Stimulated activated CD8-positive, alpha-beta memory T cell treated with anti-CD3 and anti-CD28 coated beads, Interleukin-15, amount 100 ng/mL, for 48 hours (primary cell): Measurements from ENCODE around the gene DRC1.
"Not testable (repeated sequence)": the region's sequence is repeated elsewhere in the genome, so short reads cannot be mapped to it uniquely, and the experiment has no call there.

Experiments
- DNase-seq, 2 donors: peaks; one replicate each; pipeline ENCODE4 v3.0.0-alpha.2; 2020; ENCODE audit warnings: low read depth in 2 of 2

Gene DRC1

GRCh38 chr2:26401739-26402541 is at the start of gene DRC1:
DRC1 (plus strand) TSS chr2:26401920; CDS start chr2:26401990, 70 bp downstream.
- peak; percentile 16 to 32 for DNase-seq

- no peak for DNase-seq
Measured at GRCh38 chr2:26352892-26353291, 48.8 kb upstream of the DRC1 start.

DNA sequence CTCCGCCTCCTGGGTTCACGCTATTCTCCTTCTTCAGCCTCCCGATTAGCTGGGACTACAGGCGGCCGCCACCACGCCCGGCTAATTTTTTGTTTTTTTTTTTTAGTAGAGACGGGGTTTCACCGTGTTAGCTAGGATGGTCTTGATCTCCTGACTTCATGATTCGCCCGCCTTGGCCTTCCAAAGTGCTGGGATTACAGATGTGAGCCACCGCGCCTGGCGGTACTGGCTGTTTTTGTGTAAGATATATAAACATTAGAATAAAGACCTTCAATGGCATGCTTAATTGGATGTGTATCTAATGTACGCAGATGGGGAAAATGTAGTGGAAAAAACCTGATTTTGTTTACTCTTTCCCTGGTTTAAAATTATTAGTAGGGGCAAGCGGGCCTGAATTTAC is 47.3 kb upstream of the DRC1 start:
- not testable (repeated sequence) for DNase-seq

DNA sequence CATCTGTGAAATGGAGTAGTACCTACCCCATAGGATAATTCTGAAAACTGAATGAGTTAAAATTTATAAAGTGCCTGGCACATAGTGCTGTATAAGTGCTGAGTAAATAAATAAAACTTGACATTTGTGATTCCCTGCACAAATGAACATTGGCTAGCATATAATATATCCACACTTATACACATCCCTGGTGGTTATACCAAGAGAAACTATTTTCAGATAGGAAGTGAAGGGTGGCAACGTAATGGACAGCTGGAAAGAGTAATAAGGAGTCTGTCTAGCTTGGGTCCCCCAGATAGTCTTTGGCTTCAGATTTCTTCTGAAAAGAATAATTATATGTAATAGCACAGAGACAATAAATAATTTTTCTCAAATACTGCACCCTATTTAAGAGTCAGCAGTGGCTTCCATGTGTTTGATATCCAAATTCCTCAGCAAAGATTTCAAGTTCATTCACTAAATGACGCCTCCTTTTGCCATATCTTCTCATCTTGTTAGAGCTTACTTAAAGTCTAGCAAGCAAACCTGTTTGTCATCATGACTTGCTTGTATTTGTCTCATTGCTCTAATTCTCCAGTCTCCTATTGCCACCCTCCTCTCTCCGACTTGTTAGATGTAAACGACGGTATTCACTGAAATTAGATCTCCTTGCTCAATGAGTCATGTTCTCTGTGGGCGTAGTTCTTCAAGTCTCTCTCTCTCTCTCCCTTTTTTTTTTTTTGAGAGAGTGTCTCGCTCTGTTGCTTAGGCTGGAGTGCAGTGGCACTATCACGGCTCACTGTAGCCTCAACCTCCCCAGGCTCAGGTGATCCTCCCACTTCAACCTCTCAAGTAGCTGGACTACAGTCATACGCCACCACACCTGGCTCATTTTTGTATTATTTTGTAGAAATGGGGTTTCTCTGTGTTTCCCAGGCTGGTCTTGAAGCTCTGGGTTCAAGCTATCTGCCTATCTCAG is 46.4 kb upstream of the DRC1 start:
- no peak for DNase-seq

DNA sequence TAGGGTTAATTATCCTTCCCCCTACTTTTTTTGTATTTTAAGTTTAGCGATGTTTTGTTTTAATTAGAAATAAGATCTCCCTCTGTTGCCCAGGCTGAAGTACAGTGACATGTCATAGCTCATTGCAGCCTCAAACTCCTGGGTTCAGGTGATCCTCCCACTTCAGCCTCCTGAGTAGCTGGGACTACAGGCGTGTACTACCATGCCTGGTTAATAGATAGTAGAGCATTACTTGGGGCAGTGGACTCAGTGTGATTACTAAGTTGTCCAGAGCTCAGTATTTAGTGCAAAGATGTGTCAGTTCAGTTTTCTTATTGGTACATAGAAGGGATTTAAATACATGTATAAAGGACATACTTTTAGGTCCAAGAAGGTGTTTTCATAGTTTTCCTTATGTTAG is 45.6 kb upstream of the DRC1 start:
- no peak for DNase-seq

DNA sequence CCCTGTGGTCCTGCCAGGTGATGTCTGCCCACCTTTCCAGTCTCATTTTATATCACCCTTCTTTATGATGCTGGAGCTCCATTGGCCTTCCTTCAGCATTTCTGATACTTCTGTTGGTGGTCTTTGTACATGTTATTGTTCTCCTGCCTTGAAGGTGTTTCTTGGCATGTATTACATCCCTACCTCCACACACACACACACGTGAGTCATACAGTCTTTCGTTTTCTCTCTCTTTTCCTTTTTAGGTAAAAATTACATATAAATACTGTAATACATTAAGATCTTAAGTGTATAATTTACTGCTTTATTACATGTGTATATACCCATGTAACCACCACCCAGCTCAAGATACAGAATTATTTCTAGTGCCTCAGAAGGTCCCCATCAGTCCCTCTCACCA is 44.9 kb upstream of the DRC1 start:
- no peak for DNase-seq

- no peak for DNase-seq
Measured at GRCh38 chr2:26359886-26360473, 41.7 kb upstream of the DRC1 start.

GRCh38 chr2:26363323-26363722 is 38.4 kb upstream of the DRC1 start:
- no peak for DNase-seq

DNA sequence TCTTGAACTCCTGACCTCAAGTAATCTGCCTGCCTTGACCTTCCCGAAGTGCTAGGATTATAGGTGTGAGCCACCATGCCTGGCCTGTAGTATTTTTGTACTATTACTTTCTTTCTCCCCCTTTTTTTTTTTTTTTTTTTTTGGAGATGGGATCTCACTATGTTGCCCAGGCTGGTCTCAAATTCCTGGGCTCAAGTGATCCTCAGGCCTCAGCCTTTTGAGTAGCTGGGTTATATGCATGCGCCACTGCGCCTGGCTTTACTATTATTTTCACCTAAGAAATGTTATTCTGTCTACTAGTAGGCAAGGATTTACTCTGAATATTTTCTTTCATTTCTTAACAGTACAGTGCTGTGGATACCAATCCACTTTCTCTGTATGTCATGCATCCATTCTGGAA is 37.8 kb upstream of the DRC1 start:
- DNase-seq = no peak

DNA sequence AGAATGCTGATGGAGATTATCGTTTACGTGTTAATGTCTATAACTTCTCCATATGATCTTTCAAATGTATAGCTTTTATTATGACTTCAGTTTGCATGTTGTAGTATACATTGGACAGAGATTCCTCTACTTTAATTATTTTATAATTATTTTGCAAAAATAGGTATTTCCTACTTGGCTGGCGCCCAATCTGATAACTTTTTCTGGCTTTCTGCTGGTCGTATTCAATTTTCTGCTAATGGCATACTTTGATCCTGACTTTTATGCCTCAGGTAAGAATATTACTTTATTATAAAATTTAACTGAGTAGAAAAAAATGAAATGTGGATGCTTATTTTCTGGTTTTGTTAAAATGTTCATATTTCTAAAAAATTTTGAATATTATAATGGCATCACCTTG is 37.1 kb upstream of the DRC1 start:
- no peak for DNase-seq

DNA sequence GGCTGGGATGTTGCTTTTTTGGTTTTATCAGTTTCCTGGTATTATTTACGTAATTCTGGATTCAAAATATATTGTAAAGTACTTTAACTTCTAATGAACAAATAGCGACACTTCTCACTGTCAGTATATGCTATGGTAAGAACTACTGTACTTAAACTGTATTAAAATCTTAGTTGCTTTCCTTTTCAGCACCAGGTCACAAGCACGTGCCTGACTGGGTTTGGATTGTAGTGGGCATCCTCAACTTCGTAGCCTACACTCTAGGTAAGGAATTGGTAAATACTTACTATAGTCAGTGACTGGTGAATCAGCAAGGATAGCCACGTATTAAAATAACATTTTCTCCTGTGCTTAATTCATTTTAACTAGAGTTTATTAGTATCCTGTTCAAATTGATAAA is 34.8 kb upstream of the DRC1 start:
- DNase-seq = no peak

GRCh38 chr2:26369664-26370063 is 32.1 kb upstream of the DRC1 start:
- not testable (repeated sequence) for DNase-seq

DNA sequence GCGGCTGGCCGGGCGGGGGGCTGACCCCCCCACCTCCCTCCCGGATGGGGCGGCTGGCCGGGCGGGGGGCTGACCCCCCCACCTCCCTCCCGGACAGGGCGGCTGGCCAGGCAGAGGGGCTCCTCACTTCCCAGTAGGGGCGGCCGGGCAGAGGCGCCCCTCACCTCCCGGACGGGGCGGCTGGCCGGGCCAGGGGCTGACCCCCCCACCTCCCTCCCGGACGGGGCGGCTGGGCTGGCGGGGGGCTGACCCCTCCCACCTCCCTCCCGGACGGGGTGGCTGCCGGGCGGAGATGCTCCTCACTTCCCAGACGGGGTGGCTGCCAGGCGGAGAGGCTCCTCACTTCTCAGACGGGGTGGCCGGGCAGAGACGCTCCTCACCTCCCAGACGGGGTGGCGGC is 30.8 kb upstream of the DRC1 start:
- not testable (repeated sequence) for DNase-seq

GRCh38 chr2:26376799-26377198 is 24.9 kb upstream of the DRC1 start:
- no peak for DNase-seq

GRCh38 chr2:26380281-26380680 is 21.4 kb upstream of the DRC1 start:
- no peak for DNase-seq

DNA sequence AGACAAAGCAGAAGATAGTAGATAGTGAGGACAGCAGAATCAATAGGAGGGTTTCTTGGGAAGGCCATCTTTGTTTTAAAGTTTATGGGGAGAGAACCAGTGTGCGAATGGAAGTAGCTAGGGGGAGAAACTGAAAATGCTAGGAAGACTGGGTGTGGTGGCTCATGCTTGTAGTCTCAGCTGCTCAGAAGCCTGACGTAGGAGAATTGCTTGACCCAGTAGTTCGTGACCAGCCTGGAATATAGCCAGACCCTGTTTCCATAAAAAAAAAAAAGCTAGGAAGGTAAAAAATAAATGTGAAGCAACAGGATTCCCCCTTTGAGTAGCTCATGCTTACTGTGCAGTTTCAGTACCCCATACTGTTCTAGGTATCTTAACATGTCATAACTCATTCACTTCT is 19.2 kb upstream of the DRC1 start:
- no peak for DNase-seq

- no peak for DNase-seq
Measured at GRCh38 chr2:26384183-26384582, 17.5 kb upstream of the DRC1 start.

DNA sequence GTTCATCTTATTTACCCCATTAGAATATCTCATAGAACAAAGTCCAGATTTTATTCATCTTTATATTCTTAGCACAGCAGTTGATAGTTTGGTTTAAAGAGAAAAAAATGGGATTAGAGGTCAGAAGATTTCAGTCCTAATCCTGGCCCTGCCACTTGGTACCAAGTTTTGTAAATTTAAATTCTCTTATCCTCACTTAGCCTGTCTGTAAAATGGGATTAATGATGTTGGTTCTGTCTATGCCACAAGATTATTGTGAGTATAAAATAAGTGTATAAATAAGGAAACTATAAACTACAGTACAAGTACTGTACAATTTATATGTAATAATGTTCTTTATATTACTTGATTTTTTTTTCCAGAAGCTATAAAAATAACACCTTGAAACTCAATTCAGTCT is 17.1 kb upstream of the DRC1 start:
- DNase-seq = no peak

GRCh38 chr2:26387189-26387588 is 14.5 kb upstream of the DRC1 start:
- no peak for DNase-seq

DNA sequence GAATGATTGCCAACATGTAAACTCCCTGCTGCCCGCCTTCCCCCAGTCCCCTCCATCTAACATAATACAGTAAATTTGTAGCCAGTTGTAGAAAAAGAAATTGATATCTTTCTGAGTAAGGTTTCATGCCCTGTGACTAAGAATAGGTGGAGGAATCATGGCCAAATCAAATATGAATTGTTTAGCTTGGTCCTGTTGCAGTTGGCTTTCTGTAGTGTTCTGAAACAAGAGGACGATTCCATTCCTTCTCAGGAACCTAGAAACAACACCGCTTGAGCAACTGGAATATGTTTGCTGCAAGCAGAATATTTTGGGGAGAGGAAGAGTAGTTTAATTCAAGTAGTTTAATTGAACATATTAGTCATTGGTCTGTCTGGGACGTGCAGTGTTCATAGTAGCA is 7.0 kb upstream of the DRC1 start:
- DNase-seq = no peak

- no peak for DNase-seq
Measured at GRCh38 chr2:26395394-26395793, 6.3 kb upstream of the DRC1 start.

DNA sequence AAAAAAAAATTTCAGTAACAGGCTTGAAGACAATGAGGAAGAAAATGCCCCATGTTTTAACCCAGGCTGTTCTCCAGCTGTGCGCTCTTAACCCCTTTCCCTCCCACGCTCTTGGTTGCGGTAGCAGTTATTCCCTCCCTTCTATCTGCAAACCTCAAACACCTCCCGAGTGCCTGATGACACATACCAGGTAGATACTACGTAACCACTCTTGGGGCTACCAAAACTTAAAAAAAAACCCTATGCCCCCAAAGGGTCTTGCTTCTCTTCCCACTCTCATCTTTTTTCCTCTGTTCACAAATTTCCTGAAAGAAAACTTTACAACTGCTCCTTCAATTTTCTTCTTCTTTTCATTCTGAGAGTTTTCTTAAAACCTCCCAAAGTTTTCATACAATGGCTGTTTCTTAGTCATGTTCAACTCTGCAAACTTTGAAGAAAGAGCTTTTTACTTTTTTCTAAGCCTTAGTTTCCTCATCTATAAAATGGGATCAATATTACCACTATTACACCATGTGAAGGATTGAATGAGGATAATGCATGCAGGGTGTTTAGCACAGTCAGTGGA is 4.9 kb upstream of the DRC1 start:
- DNase-seq = peak; percentile 28 to 34
